ENCODE data around the gene MCF2L.

- TF ChIP-seq E4F1 (IDR thresholded peaks at IDR 0.05; ENCODE audit: borderline replicate concordance, partially characterized antibody) (no peak), EZH2 (IDR thresholded peaks at IDR 0.05; ENCODE audit: borderline replicate concordance, control insufficient read depth, low read depth, low read length) (no peak), SKIL (IDR thresholded peaks at IDR 0.05; ENCODE audit: low read depth, poor library complexity, severe bottlenecking) (no peak), CTCF (IDR thresholded peaks at IDR 0.05 in 2 of 3, conservative IDR thresholded peaks at IDR 0.05 in 1 of 3; ENCODE audit: control insufficient read depth in 2 of 3, extremely low read depth in 1 of 3, insufficient read depth in 1 of 3, low read depth in 3 of 3, low read length in 3 of 3) (no peak), USF1 (IDR thresholded peaks at IDR 0.05; ENCODE audit: borderline replicate concordance, extremely low read length, insufficient read depth, low read depth, low read length) (no peak), FOS (IDR thresholded peaks at IDR 0.05; ENCODE audit: borderline replicate concordance, extremely low read depth, insufficient read length) (no peak), TBL1XR1 (IDR thresholded peaks at IDR 0.05; ENCODE audit: low read depth, low read length) (no peak), CEBPB (IDR thresholded peaks at IDR 0.05; ENCODE audit: borderline replicate concordance in 1 of 2, low read depth in 2 of 2, low read length in 2 of 2) (no peak), E2F8 (IDR thresholded peaks at IDR 0.05; ENCODE audit: low read depth, partially characterized antibody) (no peak), CEBPZ (IDR thresholded peaks at IDR 0.05; ENCODE audit: low read depth, low read length) (no peak), IRF4 (IDR thresholded peaks at IDR 0.05; ENCODE audit: low read depth, low read length) (no peak), USF2 (IDR thresholded peaks at IDR 0.05; ENCODE audit: borderline replicate concordance, low read depth, low read length) (no peak), E2F4 (IDR thresholded peaks at IDR 0.05; ENCODE audit: low read depth, low read length) (no peak), NR2C1 (IDR thresholded peaks at IDR 0.05) (no peak)
Observed at GRCh38 chr13:113061796-113062425, 92.9 kb downstream of the MCF2L start.
